ENCODE data around the gene FHOD1. TPM values are rescaled to one million over a fixed set of nuclear protein-coding genes. Genes with fewer than 3 reads are reported as not detected.

FHOD1 gene
- total and polyA plus RNA-seq, 2 of the 13 experiments (the other 11 are each of a cell fraction or from before 2014, with no cell fraction given) = 20.0 to 20.8 TPM

GRCh38 chr16:67184995-67185650, 62.2 kb downstream of the FHOD1 start (continued):
- TF ChIP-seq KLF16 (CRISPR knock-in tag; IDR thresholded peaks at IDR 0.05) = peak; percentile 86 to 99; a peak in 3 of 4 replicates
- peak; percentile 89 for TF ChIP-seq HOXA5 (CRISPR knock-in tag; IDR thresholded peaks at IDR 0.05)
- TF ChIP-seq ZNF761 (CRISPR knock-in tag; conservative IDR thresholded peaks at IDR 0.05) = no peak; the same call in none of the 2 replicates
- no peak; a peak in 1 of 4 replicates for TF ChIP-seq EP300 (IDR thresholded peaks at IDR 0.05; ENCODE audit: low read depth in 2 of 2, low read length in 2 of 2)
- no peak for TF ChIP-seq EP300 (CRISPR knock-in tag; IDR thresholded peaks at IDR 0.05; ENCODE audit: borderline replicate concordance)
- peak; percentile 68; the same call in 1 of the 2 replicates for TF ChIP-seq ZNF652 (CRISPR knock-in tag; IDR thresholded peaks at IDR 0.05; ENCODE audit: borderline replicate concordance, low read depth)
- TF ChIP-seq, protein P1, sequence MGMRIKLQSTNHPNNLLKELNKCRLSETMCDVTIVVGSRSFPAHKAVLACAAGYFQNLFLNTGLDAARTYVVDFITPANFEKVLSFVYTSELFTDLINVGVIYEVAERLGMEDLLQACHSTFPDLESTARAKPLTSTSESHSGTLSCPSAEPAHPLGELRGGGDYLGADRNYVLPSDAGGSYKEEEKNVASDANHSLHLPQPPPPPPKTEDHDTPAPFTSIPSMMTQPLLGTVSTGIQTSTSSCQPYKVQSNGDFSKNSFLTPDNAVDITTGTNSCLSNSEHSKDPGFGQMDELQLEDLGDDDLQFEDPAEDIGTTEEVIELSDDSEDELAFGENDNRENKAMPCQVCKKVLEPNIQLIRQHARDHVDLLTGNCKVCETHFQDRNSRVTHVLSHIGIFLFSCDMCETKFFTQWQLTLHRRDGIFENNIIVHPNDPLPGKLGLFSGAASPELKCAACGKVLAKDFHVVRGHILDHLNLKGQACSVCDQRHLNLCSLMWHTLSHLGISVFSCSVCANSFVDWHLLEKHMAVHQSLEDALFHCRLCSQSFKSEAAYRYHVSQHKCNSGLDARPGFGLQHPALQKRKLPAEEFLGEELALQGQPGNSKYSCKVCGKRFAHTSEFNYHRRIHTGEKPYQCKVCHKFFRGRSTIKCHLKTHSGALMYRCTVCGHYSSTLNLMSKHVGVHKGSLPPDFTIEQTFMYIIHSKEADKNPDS (CRISPR knock-in tag; IDR thresholded peaks at IDR 0.05) = peak; percentile 72; the same call in 1 of the 2 replicates
- peak; percentile 98 for TF ChIP-seq MXD4 (CRISPR knock-in tag; IDR thresholded peaks at IDR 0.05)
- peak; percentile 76 for TF ChIP-seq UBTF (CRISPR knock-in tag; IDR thresholded peaks at IDR 0.05)
- no peak for TF ChIP-seq ZBTB34 (CRISPR knock-in tag; IDR thresholded peaks at IDR 0.05)
- TF ChIP-seq SOX13 (IDR thresholded peaks at IDR 0.05) = no peak
- peak in 1 of 2 experiments; percentile 68; a peak in 1 of 4 replicates for TF ChIP-seq SOX13 (CRISPR knock-in tag; conservative IDR thresholded peaks at IDR 0.05 in 1 of 2, IDR thresholded peaks at IDR 0.05 in 1 of 2)
- peak; percentile 92 for TF ChIP-seq ATF7-NPFF (CRISPR knock-in tag; IDR thresholded peaks at IDR 0.05; ENCODE audit: low read depth)
- TF ChIP-seq ZNF580 (CRISPR knock-in tag; IDR thresholded peaks at IDR 0.05; ENCODE audit: borderline replicate concordance, low read depth) = peak; percentile 99
- TF ChIP-seq, protein P2, sequence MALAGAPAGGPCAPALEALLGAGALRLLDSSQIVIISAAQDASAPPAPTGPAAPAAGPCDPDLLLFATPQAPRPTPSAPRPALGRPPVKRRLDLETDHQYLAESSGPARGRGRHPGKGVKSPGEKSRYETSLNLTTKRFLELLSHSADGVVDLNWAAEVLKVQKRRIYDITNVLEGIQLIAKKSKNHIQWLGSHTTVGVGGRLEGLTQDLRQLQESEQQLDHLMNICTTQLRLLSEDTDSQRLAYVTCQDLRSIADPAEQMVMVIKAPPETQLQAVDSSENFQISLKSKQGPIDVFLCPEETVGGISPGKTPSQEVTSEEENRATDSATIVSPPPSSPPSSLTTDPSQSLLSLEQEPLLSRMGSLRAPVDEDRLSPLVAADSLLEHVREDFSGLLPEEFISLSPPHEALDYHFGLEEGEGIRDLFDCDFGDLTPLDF (CRISPR knock-in tag; IDR thresholded peaks at IDR 0.05) = 0 out of 2 replicates have a peak, but pooled peaks have one; percentile 48
- no peak for TF ChIP-seq RORA (CRISPR knock-in tag; IDR thresholded peaks at IDR 0.05)
